ENCODE measurements around the gene KTN1. TPM values are rescaled to one million over a fixed set of nuclear protein-coding genes. Genes with fewer than 3 reads are reported as not detected.

Gene KTN1
- polyA plus RNA-seq, 1 donor from 2014 or later, result 95.0 TPM

DNA sequence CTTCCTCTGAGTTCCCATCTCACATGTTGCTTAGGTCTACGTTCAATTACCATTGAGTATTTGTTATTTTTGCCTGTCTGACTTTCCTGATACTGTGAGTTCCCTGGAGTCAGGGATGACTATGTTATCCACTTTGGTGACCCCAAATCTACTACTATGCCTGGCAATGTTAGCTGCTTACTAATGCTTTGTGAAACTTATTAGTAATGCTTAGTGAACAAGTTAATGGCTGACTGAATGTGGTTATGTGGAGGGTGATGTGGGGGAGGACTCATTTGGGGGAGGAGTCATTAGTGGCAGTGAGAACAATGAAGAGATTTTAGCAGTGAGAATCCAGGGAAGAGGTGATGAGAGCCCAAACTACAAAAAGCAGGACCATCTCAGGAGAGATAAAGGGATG is 121.6 kb downstream of the KTN1 start:
- H4K20me1 ChIP-seq (ENCODE audit: insufficient read depth), result no peaks in the 10 kb centered on the region
- H3K9me3 ChIP-seq (ENCODE audit: low read length), result no peaks in the 10 kb centered on the region
- no peak overlapping the region for H3K4me2 ChIP-seq (ENCODE audit: low read length)
- H3K79me2 ChIP-seq (replicated peaks; ENCODE audit: insufficient read depth, low read length), result no peaks in the 10 kb centered on the region
- H3K9me2 ChIP-seq (ENCODE audit: insufficient read depth, low read length), result no peaks in the 10 kb centered on the region
- no peaks in the 10 kb centered on the region for H3K27me3 ChIP-seq (ENCODE audit: insufficient read depth, low read depth, low read length)
- no peak overlapping the region for H3K4me3 ChIP-seq (ENCODE audit: low read length)
- H3F3A ChIP-seq (ENCODE audit: insufficient read depth, low read length, poor library complexity, severe bottlenecking), result no peaks in the 10 kb centered on the region
- TF ChIP-seq, protein P1, sequence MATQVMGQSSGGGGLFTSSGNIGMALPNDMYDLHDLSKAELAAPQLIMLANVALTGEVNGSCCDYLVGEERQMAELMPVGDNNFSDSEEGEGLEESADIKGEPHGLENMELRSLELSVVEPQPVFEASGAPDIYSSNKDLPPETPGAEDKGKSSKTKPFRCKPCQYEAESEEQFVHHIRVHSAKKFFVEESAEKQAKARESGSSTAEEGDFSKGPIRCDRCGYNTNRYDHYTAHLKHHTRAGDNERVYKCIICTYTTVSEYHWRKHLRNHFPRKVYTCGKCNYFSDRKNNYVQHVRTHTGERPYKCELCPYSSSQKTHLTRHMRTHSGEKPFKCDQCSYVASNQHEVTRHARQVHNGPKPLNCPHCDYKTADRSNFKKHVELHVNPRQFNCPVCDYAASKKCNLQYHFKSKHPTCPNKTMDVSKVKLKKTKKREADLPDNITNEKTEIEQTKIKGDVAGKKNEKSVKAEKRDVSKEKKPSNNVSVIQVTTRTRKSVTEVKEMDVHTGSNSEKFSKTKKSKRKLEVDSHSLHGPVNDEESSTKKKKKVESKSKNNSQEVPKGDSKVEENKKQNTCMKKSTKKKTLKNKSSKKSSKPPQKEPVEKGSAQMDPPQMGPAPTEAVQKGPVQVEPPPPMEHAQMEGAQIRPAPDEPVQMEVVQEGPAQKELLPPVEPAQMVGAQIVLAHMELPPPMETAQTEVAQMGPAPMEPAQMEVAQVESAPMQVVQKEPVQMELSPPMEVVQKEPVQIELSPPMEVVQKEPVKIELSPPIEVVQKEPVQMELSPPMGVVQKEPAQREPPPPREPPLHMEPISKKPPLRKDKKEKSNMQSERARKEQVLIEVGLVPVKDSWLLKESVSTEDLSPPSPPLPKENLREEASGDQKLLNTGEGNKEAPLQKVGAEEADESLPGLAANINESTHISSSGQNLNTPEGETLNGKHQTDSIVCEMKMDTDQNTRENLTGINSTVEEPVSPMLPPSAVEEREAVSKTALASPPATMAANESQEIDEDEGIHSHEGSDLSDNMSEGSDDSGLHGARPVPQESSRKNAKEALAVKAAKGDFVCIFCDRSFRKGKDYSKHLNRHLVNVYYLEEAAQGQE (IDR thresholded peaks at IDR 0.05; ENCODE audit: borderline replicate concordance), result no peak
- TF ChIP-seq MXI1 (conservative IDR thresholded peaks at IDR 0.05; ENCODE audit: poor library complexity, severe bottlenecking) (no peak), POLR2AphosphoS5 (IDR thresholded peaks at IDR 0.05) (no peak), TAF1 (IDR thresholded peaks at IDR 0.05; ENCODE audit: low read depth) (no peak), RAD21 (conservative IDR thresholded peaks at IDR 0.05) (no peak), EZH2 (IDR thresholded peaks at IDR 0.05; ENCODE audit: borderline replicate concordance, insufficient read depth, low read length, poor library complexity, severe bottlenecking) (no peak), SMC3 (conservative IDR thresholded peaks at IDR 0.05; ENCODE audit: poor library complexity) (no peak), EP300 (conservative IDR thresholded peaks at IDR 0.05; ENCODE audit: poor library complexity, severe bottlenecking) (no peak)
- TF ChIP-seq, protein P2, sequence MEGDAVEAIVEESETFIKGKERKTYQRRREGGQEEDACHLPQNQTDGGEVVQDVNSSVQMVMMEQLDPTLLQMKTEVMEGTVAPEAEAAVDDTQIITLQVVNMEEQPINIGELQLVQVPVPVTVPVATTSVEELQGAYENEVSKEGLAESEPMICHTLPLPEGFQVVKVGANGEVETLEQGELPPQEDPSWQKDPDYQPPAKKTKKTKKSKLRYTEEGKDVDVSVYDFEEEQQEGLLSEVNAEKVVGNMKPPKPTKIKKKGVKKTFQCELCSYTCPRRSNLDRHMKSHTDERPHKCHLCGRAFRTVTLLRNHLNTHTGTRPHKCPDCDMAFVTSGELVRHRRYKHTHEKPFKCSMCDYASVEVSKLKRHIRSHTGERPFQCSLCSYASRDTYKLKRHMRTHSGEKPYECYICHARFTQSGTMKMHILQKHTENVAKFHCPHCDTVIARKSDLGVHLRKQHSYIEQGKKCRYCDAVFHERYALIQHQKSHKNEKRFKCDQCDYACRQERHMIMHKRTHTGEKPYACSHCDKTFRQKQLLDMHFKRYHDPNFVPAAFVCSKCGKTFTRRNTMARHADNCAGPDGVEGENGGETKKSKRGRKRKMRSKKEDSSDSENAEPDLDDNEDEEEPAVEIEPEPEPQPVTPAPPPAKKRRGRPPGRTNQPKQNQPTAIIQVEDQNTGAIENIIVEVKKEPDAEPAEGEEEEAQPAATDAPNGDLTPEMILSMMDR (IDR thresholded peaks at IDR 0.05; ENCODE audit: poor library complexity, severe bottlenecking), result no peak
- no peak overlapping the region for H3K9ac ChIP-seq (ENCODE audit: low read length)
- H3K36me3 ChIP-seq (ENCODE audit: insufficient read depth, low read length), result no peaks in the 10 kb centered on the region
- H2AFZ ChIP-seq (ENCODE audit: low read depth, low read length), result no peak overlapping the region
- no peak overlapping the region for H3K27ac ChIP-seq (ENCODE audit: low read length)

DNA sequence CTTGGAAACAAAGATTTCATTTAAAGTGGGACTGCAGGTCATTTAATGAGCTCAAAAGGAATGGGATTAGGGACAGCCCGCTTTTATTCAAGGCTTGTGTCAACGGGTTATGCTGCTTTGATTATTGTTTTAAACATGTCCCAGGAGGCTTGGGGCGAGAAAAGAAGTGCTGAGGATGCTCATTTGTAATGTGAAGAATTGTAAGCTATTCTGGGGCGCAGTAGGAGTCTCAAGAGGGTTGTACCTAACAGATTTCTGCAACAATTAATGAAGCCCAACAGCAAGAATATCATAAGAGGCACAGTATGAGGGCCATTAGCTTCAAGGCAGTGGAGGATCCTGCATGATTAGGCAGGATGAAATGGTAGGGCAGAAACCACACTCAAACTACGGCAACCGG is 122.5 kb downstream of the KTN1 start:
- Histone ChIP-seq H3K9me3 (ENCODE audit: low read length) (no peaks in the 10 kb centered on the region), H3K4me2 (ENCODE audit: low read length) (no peak overlapping the region), H3K79me2 (replicated peaks; ENCODE audit: insufficient read depth, low read length) (no peaks in the 10 kb centered on the region), H3K27ac (ENCODE audit: low read length) (no peak overlapping the region), H3K9ac (ENCODE audit: low read length) (no peak overlapping the region), H3F3A (ENCODE audit: insufficient read depth, low read length, poor library complexity, severe bottlenecking) (no peaks in the 10 kb centered on the region), H3K9me2 (ENCODE audit: insufficient read depth, low read length) (no peaks in the 10 kb centered on the region), H3K36me3 (ENCODE audit: insufficient read depth, low read length) (no peaks in the 10 kb centered on the region), H2AFZ (ENCODE audit: low read depth, low read length) (no peak overlapping the region), H4K20me1 (ENCODE audit: insufficient read depth) (no peaks in the 10 kb centered on the region), H3K4me3 (ENCODE audit: low read length) (no peak overlapping the region), H3K27me3 (ENCODE audit: insufficient read depth, low read depth, low read length) (no peaks in the 10 kb centered on the region)
- TF ChIP-seq, protein P1 (IDR thresholded peaks at IDR 0.05; ENCODE audit: borderline replicate concordance), result no peak
- TF ChIP-seq MXI1 (conservative IDR thresholded peaks at IDR 0.05; ENCODE audit: poor library complexity, severe bottlenecking), result no peak
- TF ChIP-seq, protein P2 (IDR thresholded peaks at IDR 0.05; ENCODE audit: poor library complexity, severe bottlenecking), result no peak
- no peak for TF ChIP-seq POLR2AphosphoS5 (IDR thresholded peaks at IDR 0.05)
- TF ChIP-seq EP300 (conservative IDR thresholded peaks at IDR 0.05; ENCODE audit: poor library complexity, severe bottlenecking), result no peak
- no peak for TF ChIP-seq SMC3 (conservative IDR thresholded peaks at IDR 0.05; ENCODE audit: poor library complexity)
- TF ChIP-seq TAF1 (IDR thresholded peaks at IDR 0.05; ENCODE audit: low read depth), result no peak
- TF ChIP-seq RAD21 (conservative IDR thresholded peaks at IDR 0.05), result no peak

All from neural cell (in vitro differentiated cells).